ENCODE results near the gene WDR20.

- TF ChIP-seq POLR2AphosphoS5 (IDR thresholded peaks at IDR 0.05), result no peak
- no peak for TF ChIP-seq POLR2A (IDR thresholded peaks at IDR 0.05)
- no peak for TF ChIP-seq CTCF (IDR thresholded peaks at IDR 0.05)
Observed at GRCh38 chr14:102157346-102157745, 17.6 kb downstream of the WDR20 start.

Data from breast epithelium (tissue), 3 donors.